PC-9 (cell line): ENCODE measurements around the gene FAM200B. TPM values are rescaled to one million over a fixed set of nuclear protein-coding genes. Genes with fewer than 3 reads are reported as not detected.
A peak's percentile ranks its signal among the peaks of the same experiment; 100 is the strongest.

Source experiments
- BruUV-seq: library from RNA; stranded (reverse); fragments of 400-500 nt; replicated peaks from 2 replicates; lab custom pipeline; 2021; lab: Mats Ljungman, UMichigan
- CTCF ChIA-PET: fragments of 300-600 bp; sonication (Branson Sonifier 250); formaldehyde crosslinking; loops from one replicate; lab custom pipeline; 2022; ENCODE audit warnings: antibody characterized with exemption; lab: Charles Lee
- POLR2A ChIA-PET: fragments of 300-600 bp; sonication (Branson Sonifier 250); formaldehyde crosslinking; loops from one replicate; lab custom pipeline; 2022; ENCODE audit warnings: antibody characterized with exemption; ENCODE audit not compliant: unreplicated experiment; lab: Charles Lee
- DNase-seq, 2 experiments: peaks; one replicate each; pipeline versions ENCODE4 v3.0.0 to v3.0.0-alpha.2; 2015 to 2022; ENCODE audit warnings: mixed read lengths in 1 of 2
- H2AFZ ChIP-seq: fragments of 200-600 bp; sonication (generic); 2 replicates; pipeline ENCODE4 v1.8.1; 2017; ENCODE audit warnings: antibody characterized with exemption
- H3F3A ChIP-seq: fragments of 200-600 bp; sonication (generic); 2 replicates; pipeline ENCODE4 v1.8.1; 2017; ENCODE audit warnings: antibody characterized with exemption, mild to moderate bottlenecking, low read depth; ENCODE audit not compliant: insufficient read depth
- H3K27ac ChIP-seq: fragments of 200-600 bp; sonication (generic); 2 replicates; pipeline ENCODE4 v1.6.1; 2016; ENCODE audit warnings: mixed run types
- H3K27me3 ChIP-seq: fragments of 200-600 bp; sonication (generic); 2 replicates; pipeline ENCODE4 v1.6.1; 2016; ENCODE audit warnings: low read depth, mixed run types; ENCODE audit not compliant: insufficient read depth
- H3K36me3 ChIP-seq: fragments of 200-600 bp; sonication (generic); 2 replicates; pipeline ENCODE4 v1.6.1; 2016; ENCODE audit warnings: low read depth, mixed run types
- H3K4me1 ChIP-seq: fragments of 200-600 bp; sonication (generic); replicated peaks from 2 replicates; pipeline ENCODE4 v1.6.1; 2016; ENCODE audit warnings: mixed run types; ENCODE audit not compliant: insufficient read depth
- H3K4me2 ChIP-seq: fragments of 200-600 bp; sonication (generic); 2 replicates; pipeline ENCODE4 v1.6.1; 2017; ENCODE audit warnings: mixed run types
- H3K4me3 ChIP-seq: fragments of 200-600 bp; sonication (generic); 2 replicates; pipeline ENCODE4 v1.6.1; 2016; ENCODE audit warnings: mixed run types
- H3K79me2 ChIP-seq: fragments of 200-600 bp; sonication (generic); 2 replicates; pipeline ENCODE4 v1.6.1; 2017; ENCODE audit warnings: low read depth, mixed run types
- H3K9me2 ChIP-seq: fragments of 200-600 bp; sonication (generic); 2 replicates; pipeline ENCODE4 v1.8.1; 2017; ENCODE audit warnings: mild to moderate bottlenecking; ENCODE audit not compliant: insufficient read depth
- H3K9me3 ChIP-seq: fragments of 200-600 bp; sonication (generic); 2 replicates; pipeline ENCODE4 v1.8.1; 2016; ENCODE audit warnings: low read depth; ENCODE audit not compliant: insufficient read depth
- H4K20me1 ChIP-seq: fragments of 200-600 bp; sonication (generic); 2 replicates; pipeline ENCODE4 v1.8.1; 2017; ENCODE audit not compliant: insufficient read depth
- CTCF ChIP-seq: fragments of 200-600 bp; sonication (generic); conservative IDR thresholded peaks from 2 replicates; pipeline ENCODE4 v1.6.1; 2017; ENCODE audit warnings: mixed run types, antibody characterized with exemption, mild to moderate bottlenecking, moderate library complexity
- EZH2 ChIP-seq: fragments of 200-600 bp; sonication (generic); IDR thresholded peaks from 2 replicates; pipeline ENCODE4 v1.8.0; 2017; ENCODE audit warnings: antibody characterized with exemption, low read depth
- intact Hi-C: fragments of 100-400 bp; cut with micrococcal nuclease; formaldehyde crosslinking; loops from one replicate; pipeline ENCODE4 v1.10.0; 2022; ENCODE audit not compliant: unreplicated experiment
- total RNA-seq: library from RNA; stranded (reverse); gene quantifications from 2 replicates; pipeline ENCODE4 v1.2.3, GENCODE V29; 2021

The FAM200B gene
- total RNA-seq, 1 experiment from 2014 or later = 32.4 TPM

GRCh38 chr4:15684498-15684897, 2.9 kb downstream of the FAM200B start:
- Histone ChIP-seq H3F3A (no peaks in the 10 kb centered on the region; the same call in 1 of the 2 replicates), H3K27ac (no peak overlapping the region), H3K4me3 (no peak overlapping the region), H2AFZ (no peak overlapping the region), H3K9me2 (no peaks in the 10 kb centered on the region), H3K36me3 (peaks cover 38% of the 10 kb centered on the region), H3K79me2 (peaks cover 51% of the 10 kb centered on the region), H3K4me2 (no peak overlapping the region), H3K27me3 (no peaks in the 10 kb centered on the region), H3K9me3 (no peaks in the 10 kb centered on the region), H3K4me1 (peaks cover 27% of the 10 kb centered on the region), H4K20me1 (no peaks in the 10 kb centered on the region)
- CTCF ChIA-PET = no interaction called here
- TF ChIP-seq CTCF = no peak
- no peak for TF ChIP-seq EZH2
- DNase-seq = no peak
- intact Hi-C loops = no loop called here
- POLR2A ChIA-PET = no interaction called here
- BruUV-seq = no TSS peak

GRCh38 chr4:15688051-15688450, 6.4 kb downstream of the FAM200B start:
- intact Hi-C loops = no loop called here
- no peaks in the 10 kb centered on the region for H3K27me3 ChIP-seq
- H3K36me3 ChIP-seq = peaks cover 38% of the 10 kb centered on the region
- no peak overlapping the region for H2AFZ ChIP-seq
- H3K4me1 ChIP-seq = peaks cover 28% of the 10 kb centered on the region
- no peaks in the 10 kb centered on the region for H3K9me3 ChIP-seq
- H3K9me2 ChIP-seq = no peaks in the 10 kb centered on the region
- POLR2A ChIA-PET = no interaction called here
- H3K27ac ChIP-seq = no peak overlapping the region
- H3K4me2 ChIP-seq = no peak overlapping the region
- H3K4me3 ChIP-seq = no peak overlapping the region
- CTCF ChIA-PET = interaction anchor here (0.6 kb wide), 1 partner anchor 118 kb away, joined by 3 read pairs; no protein-coding TSS in a partner anchor
- H3K79me2 ChIP-seq = peaks cover 22% of the 10 kb centered on the region
- DNase-seq = no peak
- H4K20me1 ChIP-seq = no peaks in the 10 kb centered on the region
- TF ChIP-seq CTCF (no peak), EZH2 (no peak)
- no TSS peak for BruUV-seq
- H3F3A ChIP-seq = peaks cover 8% of the 10 kb centered on the region

GRCh38 chr4:15689540-15689939, 7.9 kb downstream of the FAM200B start:
- Histone ChIP-seq H3K79me2 (peaks cover 8% of the 10 kb centered on the region), H3K36me3 (peaks cover 28% of the 10 kb centered on the region), H4K20me1 (no peaks in the 10 kb centered on the region), H3K9me3 (no peaks in the 10 kb centered on the region; the same call in 1 of the 2 replicates), H3F3A (peaks cover 19% of the 10 kb centered on the region), H3K4me3 (no peak overlapping the region), H2AFZ (no peak overlapping the region), H3K4me2 (peak overlapping the region; percentile 56; the same call in 1 of the 2 replicates), H3K27me3 (no peaks in the 10 kb centered on the region), H3K9me2 (no peaks in the 10 kb centered on the region), H3K27ac (peak overlapping the region; percentile 82), H3K4me1 (peaks cover 30% of the 10 kb centered on the region)
- TF ChIP-seq EZH2 (no peak), CTCF (no peak)
- CTCF ChIA-PET = no interaction called here
- no TSS peak for BruUV-seq
- intact Hi-C loops = no loop called here
- DNase-seq = no peak
- POLR2A ChIA-PET = no interaction called here
